HepG2 (cell line): Measurements from ENCODE around the gene SHCBP1L.

Source experiments
- FOXJ3 ChIP-seq: sonication (generic); formaldehyde crosslinking; IDR thresholded peaks from 2 replicates; pipeline ENCODE4 v1.4.0; 2020; ENCODE audit warnings: missing genetic modification reagents, mild to moderate bottlenecking, borderline replicate concordance
- MZF1 ChIP-seq: sonication (generic); formaldehyde crosslinking; IDR thresholded peaks from 2 replicates; pipeline ENCODE4 v1.8.1; 2023; ENCODE audit warnings: mild to moderate bottlenecking, missing genetic modification reagents, borderline replicate concordance
- POLR2A ChIP-seq, 2 experiments: IDR thresholded peaks; 2 replicates each; pipeline ENCODE4 v1.6.1; 2011; ENCODE audit warnings: low read depth in 2 of 2, low read length in 2 of 2, mild to moderate bottlenecking in 1 of 2, moderate library complexity in 1 of 2; ENCODE audit not compliant: insufficient read depth in 1 of 2
- SP140L ChIP-seq: sonication (generic); formaldehyde crosslinking; IDR thresholded peaks from 2 replicates; pipeline ENCODE4 v1.4.0; 2020; ENCODE audit warnings: missing genetic modification reagents, borderline replicate concordance
- ZNF232 ChIP-seq: sonication (generic); formaldehyde crosslinking; IDR thresholded peaks from 2 replicates; pipeline ENCODE4 v1.4.0; 2020; ENCODE audit warnings: missing genetic modification reagents, borderline replicate concordance
- ZNF570 ChIP-seq: sonication (generic); formaldehyde crosslinking; IDR thresholded peaks from 2 replicates; pipeline ENCODE4 v1.4.0; 2020; ENCODE audit warnings: mild to moderate bottlenecking, missing genetic modification reagents, borderline replicate concordance
- ZNF768 ChIP-seq: sonication (generic); formaldehyde crosslinking; IDR thresholded peaks from 2 replicates; pipeline ENCODE4 v1.4.0; 2020; ENCODE audit warnings: missing genetic modification reagents

DNA sequence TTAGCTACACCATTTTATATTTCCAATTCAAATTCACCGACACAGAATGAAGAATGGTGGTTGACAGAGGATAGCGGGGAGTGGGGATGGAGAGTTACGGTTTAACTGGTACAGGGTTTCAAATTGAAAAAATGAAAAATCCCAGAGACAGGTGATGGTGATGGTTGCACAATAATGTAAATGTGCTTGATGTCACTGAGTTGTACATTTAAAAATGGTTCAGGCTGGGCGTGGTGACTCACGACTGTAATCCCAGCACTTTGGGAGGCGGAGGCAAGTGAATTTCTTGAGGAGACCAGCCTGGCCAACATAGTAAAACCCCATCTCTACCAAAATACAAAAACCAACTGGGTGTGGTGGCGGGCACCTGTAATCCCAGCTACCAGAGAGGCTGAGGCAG lies 31.2 kb upstream of the SHCBP1L start:
- TF ChIP-seq FOXJ3 (CRISPR knock-in tag) (no peak), MZF1 (CRISPR knock-in tag) (no peak), POLR2A (IDR thresholded peaks at IDR 0.05; ENCODE audit: insufficient read depth in 1 of 2, low read depth in 2 of 2, low read length in 2 of 2) (no peak), ZNF768 (CRISPR knock-in tag) (no peak), ZNF570 (CRISPR knock-in tag) (no peak), SP140L (CRISPR knock-in tag) (no peak), ZNF232 (CRISPR knock-in tag) (no peak)
